HepG2 (cell line): ENCODE measurements around the gene RNF125. TPM values are rescaled to one million over a fixed set of nuclear protein-coding genes. Genes with fewer than 3 reads are reported as not detected.

Experiments used
- AGO1 ChIP-seq: fragments of 200-400 bp; formaldehyde crosslinking; IDR thresholded peaks from 2 replicates; pipeline ENCODE4 v1.6.1; 2017; ENCODE audit warnings: mild to moderate bottlenecking, low read depth, low read length, moderate library complexity; ENCODE audit not compliant: poor library complexity, severe bottlenecking
- CHD4 ChIP-seq: fragments of 200-600 bp; sonication (generic); IDR thresholded peaks from 2 replicates; pipeline ENCODE4 v1.7.0; 2017; ENCODE audit warnings: mild to moderate bottlenecking, low read length, borderline replicate concordance
- KMT2A ChIP-seq: sonication (generic); formaldehyde crosslinking; IDR thresholded peaks from 2 replicates; pipeline ENCODE4 v1.4.0; 2020; ENCODE audit warnings: missing genetic modification reagents
- NR2F6 ChIP-seq, 2 experiments: IDR thresholded peaks; 2 replicates each; pipeline ENCODE4 v1.6.1; 2016; ENCODE audit warnings: antibody characterized with exemption in 1 of 2, mild to moderate bottlenecking in 1 of 2
- PREB ChIP-seq: sonication (generic); formaldehyde crosslinking; IDR thresholded peaks from 2 replicates; pipeline ENCODE4 v1.4.0; 2020; ENCODE audit warnings: missing genetic modification reagents
- RFX5 ChIP-seq: IDR thresholded peaks from 2 replicates; pipeline ENCODE4 v1.6.1; 2011; ENCODE audit warnings: low read depth, low read length, improper control_type of control experiment
- STAT6 ChIP-seq: sonication (generic); formaldehyde crosslinking; IDR thresholded peaks from 2 replicates; pipeline ENCODE4 v1.4.0; 2020; ENCODE audit warnings: missing genetic modification reagents, mild to moderate bottlenecking, borderline replicate concordance
- TMF1 ChIP-seq: sonication (generic); formaldehyde crosslinking; IDR thresholded peaks from 2 replicates; pipeline ENCODE4 v1.8.1; 2022; ENCODE audit warnings: low read depth, missing genetic modification reagents
- ZBTB38 ChIP-seq: sonication (generic); formaldehyde crosslinking; IDR thresholded peaks from 2 replicates; pipeline ENCODE4 v1.5.1; 2020; ENCODE audit warnings: mild to moderate bottlenecking, missing genetic modification reagents
- ZNF10 ChIP-seq: sonication (generic); formaldehyde crosslinking; IDR thresholded peaks from 2 replicates; pipeline ENCODE4 v1.4.0; 2020; ENCODE audit warnings: mild to moderate bottlenecking, low read depth, missing genetic modification reagents, borderline replicate concordance
- ZNF12 ChIP-seq: sonication (generic); formaldehyde crosslinking; IDR thresholded peaks from 2 replicates; pipeline ENCODE4 v1.5.0; 2020; ENCODE audit warnings: missing genetic modification reagents
- ZNF205 ChIP-seq: IDR thresholded peaks from 2 replicates; pipeline ENCODE4 v1.6.1; 2018; ENCODE audit warnings: missing biosample characterization, missing genetic modification reagents
- ZNF670 ChIP-seq: sonication (generic); formaldehyde crosslinking; IDR thresholded peaks from 2 replicates; pipeline ENCODE4 v1.8.0; 2022; ENCODE audit warnings: mild to moderate bottlenecking, missing genetic modification reagents, borderline replicate concordance
- ZNF7 ChIP-seq: IDR thresholded peaks from 2 replicates; pipeline ENCODE4 v1.6.1; 2016; ENCODE audit warnings: missing biosample characterization, missing genetic modification reagents
- ZSCAN12 ChIP-seq: sonication (generic); formaldehyde crosslinking; IDR thresholded peaks from 2 replicates; pipeline ENCODE4 v1.9.0; 2021; ENCODE audit warnings: mild to moderate bottlenecking, missing genetic modification reagents
- polyA plus RNA-seq, 8 experiments: library from polyadenylated mRNA; depleted of rRNA in 3 of 8; stranded (reverse) in 7 of 8; unstranded in 1 of 8; fragments of >200 nt; fragmentation: Illumina TruSeq in 4 of 8; extraction: Trizol in 4 of 8; gene quantifications; 2 replicates each; pipeline versions ENCODE4 v1.2.1 to v1.2.3, GENCODE V29; 2011 to 2016; ENCODE audit warnings: low read depth in 4 of 8, missing spikeins in 1 of 8, mixed read lengths in 1 of 8; ENCODE audit not compliant: insufficient read depth in 1 of 8
- total RNA-seq, 5 experiments: library from RNA; depleted of rRNA; stranded (reverse); fragments of >200 nt; fragmentation: Illumina TruSeq; extraction: Trizol; gene quantifications; 2 replicates each; pipeline ENCODE4 v1.2.3, GENCODE V29; 2016; ENCODE audit warnings: low read depth in 1 of 5
- TF ChIP-seq, protein P1 (sequence below): sonication (generic); formaldehyde crosslinking; IDR thresholded peaks from 2 replicates; pipeline ENCODE4 v1.5.0; 2020; ENCODE audit warnings: mild to moderate bottlenecking, missing genetic modification reagents

Gene RNF125
- total and polyA plus RNA-seq, 2 of the 13 experiments (the other 11 are each of a cell fraction or from before 2014, with no cell fraction given): 0.58 to 1.8 TPM

- TF ChIP-seq STAT6 (CRISPR knock-in tag) (no peak), ZNF205 (CRISPR knock-in tag) (peak; percentile 83), ZNF7 (CRISPR knock-in tag) (no peak), ZNF10 (CRISPR knock-in tag) (no peak), ZBTB38 (CRISPR knock-in tag) (peak; percentile 54; the same call in 1 of the 2 replicates), ZNF12 (CRISPR knock-in tag) (no peak), ZSCAN12 (CRISPR knock-in tag) (peak; percentile 35; the same call in 1 of the 2 replicates), NR2F6 (IDR thresholded peaks at IDR 0.05) (no peak), NR2F6 (CRISPR knock-in tag; IDR thresholded peaks at IDR 0.05) (no peak), TMF1 (CRISPR knock-in tag) (no peak; the same call in 1 of the 2 replicates), KMT2A (CRISPR knock-in tag) (0 out of 2 replicates have a peak, but pooled peaks have one; percentile 25), CHD4 (no peak), PREB (CRISPR knock-in tag) (no peak), RFX5 (0 out of 2 replicates have a peak, but pooled peaks have one; percentile 12), ZNF670 (no peak), AGO1 (peak; percentile 52)
- TF ChIP-seq, protein P1, sequence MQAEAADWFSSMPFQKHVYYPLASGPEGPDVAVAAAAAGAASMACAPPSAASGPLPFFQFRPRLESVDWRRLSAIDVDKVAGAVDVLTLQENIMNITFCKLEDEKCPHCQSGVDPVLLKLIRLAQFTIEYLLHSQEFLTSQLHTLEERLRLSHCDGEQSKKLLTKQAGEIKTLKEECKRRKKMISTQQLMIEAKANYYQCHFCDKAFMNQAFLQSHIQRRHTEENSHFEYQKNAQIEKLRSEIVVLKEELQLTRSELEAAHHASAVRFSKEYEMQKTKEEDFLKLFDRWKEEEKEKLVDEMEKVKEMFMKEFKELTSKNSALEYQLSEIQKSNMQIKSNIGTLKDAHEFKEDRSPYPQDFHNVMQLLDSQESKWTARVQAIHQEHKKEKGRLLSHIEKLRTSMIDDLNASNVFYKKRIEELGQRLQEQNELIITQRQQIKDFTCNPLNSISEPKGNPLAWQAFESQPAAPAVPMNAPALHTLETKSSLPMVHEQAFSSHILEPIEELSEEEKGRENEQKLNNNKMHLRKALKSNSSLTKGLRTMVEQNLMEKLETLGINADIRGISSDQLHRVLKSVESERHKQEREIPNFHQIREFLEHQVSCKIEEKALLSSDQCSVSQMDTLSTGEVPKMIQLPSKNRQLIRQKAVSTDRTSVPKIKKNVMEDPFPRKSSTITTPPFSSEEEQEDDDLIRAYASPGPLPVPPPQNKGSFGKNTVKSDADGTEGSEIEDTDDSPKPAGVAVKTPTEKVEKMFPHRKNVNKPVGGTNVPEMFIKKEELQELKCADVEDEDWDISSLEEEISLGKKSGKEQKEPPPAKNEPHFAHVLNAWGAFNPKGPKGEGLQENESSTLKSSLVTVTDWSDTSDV (CRISPR knock-in tag): no peak
These were observed 73.2 kb downstream of the RNF125 start, which contains the start of gene RNF138 (continued) for GRCh38 chr18:32091724-32092421.
